NOMO-1 treated with DMSO at 0.1 percent for 48 hours (cell line): ENCODE data around the gene ICAM4.

ENCODE experiments used
- DNase-seq: peaks from one replicate; lab custom pipeline; 2025; ENCODE audit not compliant: unreplicated experiment; lab: John Stamatoyannopoulos, UW

ICAM4 gene

DNA sequence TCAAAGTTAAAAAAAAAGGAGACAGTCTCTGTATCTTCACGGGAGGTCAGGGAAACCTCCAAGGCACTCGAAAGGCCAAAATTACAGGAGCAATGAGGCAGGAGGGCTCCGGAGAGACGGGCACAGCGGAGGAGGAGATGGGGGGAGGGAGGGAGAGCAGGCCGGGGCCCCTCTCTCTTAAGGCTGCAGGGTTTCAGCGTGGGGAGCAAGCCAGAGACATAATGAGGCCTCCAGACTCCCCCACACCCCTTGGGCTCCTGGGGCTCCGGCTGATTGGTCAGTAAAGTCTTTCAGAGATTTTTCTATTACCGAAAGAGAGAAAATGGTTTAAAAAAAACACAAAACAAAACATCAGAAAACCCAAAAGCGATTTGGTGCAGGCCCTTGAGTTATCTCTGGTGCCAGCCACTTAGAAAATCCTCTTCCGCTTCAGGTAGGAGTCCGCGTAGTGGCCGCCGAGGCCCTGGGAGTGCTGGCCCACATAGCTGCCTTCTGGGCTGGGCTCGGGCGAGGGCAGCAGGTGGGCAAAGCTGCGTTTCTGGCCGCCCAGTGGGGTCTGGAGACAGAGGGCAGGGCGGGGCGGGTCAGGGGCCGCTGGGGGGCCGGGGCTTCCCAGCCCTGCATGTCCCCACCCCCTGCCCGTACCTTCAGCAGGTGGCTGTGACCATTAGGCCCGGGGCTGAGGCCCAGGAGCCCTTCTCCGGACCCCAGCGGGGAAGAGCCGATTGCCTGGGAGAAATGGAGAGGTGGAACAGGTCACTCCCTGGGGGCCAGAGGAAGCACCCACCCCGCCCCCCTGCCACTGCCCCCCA, 30.5 kb downstream of the ICAM4 start:
- DNase-seq = no peak

DNA sequence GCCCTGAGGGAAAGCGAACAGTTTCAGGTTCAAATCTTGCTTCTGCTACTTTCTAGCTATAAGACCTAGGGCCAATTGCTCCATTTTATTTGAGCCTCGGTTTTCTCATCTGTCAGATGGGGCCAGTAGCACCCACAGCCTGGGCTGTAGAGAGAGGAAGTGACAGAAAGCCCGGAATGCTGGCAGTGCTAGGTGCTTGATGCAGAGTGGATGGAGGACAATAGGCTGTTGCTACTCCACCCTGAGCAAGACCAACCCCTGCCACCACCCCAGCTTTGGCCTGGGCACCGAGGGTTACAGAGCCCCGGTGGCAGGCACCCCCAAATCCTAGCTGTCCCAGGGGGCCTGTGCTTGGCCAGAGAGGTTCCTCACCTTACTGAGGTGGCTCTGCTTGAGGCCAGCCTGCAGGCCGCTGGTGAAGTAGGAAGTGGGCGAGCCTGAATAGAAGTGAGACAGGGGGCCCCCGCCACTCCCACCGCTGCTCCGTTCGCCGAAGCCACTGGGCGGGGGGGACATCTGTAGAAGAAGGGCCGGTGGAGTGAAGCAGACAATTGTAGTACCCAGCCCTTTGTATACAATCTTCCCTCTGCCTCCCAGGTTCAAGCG, 31.2 kb downstream of the ICAM4 start:
- DNase-seq = no peak

- no peak for DNase-seq
These were observed 32.3 kb downstream of the ICAM4 start for GRCh38 chr19:10318807-10319682.

DNA sequence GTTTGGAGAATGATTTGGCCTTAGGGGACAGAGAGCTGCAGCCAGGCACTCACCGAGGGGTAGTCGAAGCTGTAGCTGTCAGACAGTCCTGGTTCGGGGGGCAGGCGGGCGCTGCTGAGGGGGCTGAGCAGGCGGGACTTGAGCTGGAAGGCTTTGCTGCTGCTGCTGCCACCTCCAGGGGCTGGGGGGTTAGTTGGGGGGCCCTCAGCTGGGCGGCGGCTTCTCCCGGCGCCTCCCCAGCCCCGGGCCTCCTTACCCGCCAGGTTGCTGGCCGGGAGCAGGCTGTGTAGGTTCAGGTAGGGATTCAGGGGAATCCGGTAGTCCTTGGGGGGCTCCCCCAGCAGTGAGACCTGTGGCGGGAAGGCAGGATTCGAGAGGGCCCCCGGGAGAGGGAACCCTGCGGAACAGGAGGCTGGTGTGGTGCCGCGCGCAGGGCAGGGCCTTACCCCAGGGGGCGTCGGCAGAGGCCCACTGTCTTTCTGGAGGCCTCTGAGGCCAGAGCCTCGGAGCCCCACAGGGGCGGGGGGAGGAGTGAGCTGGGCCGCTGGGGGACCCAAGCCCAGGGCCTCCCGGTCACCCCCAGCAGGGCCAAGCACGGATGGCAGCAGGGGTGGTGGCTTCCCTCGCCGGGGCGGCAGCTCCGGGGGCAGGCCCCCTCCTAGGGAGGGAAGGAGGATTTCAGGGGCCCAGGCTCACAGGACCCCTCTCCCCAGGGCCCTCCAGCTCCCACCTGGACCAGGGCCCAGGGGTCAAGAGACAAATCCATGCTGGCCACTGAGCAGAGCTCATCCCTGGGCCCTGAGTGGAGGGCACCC, 34.1 kb downstream of the ICAM4 start:
- DNase-seq = no peak

- DNase-seq = no peak
These were observed 34.7 kb downstream of the ICAM4 start for GRCh38 chr19:10321417-10321797.

DNA sequence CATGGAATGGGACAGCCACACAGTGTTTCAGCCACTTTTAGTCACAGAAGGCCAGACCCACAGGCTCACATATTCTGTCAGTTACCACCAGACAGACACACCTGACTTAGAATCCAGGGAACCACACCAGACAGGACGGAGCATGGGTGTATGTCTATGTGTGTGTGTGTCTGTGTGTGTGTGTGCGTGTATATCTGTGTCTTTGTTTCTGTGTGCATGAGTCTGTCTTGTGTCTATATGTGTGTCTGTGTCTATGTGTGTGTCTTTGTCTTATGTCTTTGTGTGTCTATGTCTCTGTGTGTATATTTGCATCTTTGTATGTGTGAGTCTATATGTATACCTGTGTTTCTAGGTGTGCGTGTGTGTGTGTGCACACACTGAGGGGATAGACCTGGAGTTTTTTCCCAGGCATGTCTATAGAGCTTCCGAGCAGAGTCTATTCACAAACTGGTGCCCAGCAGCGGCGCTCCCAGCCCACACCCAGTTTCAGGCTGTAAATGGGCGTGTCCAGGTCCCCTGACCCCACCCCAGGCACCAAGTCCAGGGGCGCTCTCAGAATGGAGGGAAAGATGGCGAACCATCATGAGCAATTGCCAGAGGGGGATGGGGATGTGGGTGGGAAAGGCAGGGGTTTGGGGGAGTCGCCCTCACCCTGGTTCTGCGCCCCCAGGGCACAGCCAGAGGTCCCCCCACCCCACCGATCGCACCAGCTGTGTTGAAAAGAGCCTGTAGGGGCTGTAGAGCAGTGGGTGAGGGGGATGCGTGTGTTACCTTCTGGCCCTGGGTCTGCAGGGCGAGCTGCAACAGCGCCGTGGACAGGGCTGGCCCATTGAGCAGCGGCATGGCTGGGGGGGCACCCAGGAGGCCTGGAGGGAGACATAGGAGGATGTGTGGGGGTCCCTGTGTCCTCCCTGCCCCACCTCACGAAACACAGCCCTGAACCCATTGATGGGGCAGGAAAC, 35.4 kb downstream of the ICAM4 start:
- DNase-seq = no peak

GRCh38 chr19:10325732-10326131, 39.0 kb downstream of the ICAM4 start:
- DNase-seq = no peak

- DNase-seq = no peak
These were observed 41.0 kb downstream of the ICAM4 start for GRCh38 chr19:10327793-10328192.

- DNase-seq = no peak
These were observed 42.0 kb downstream of the ICAM4 start for GRCh38 chr19:10328558-10329429.

GRCh38 chr19:10329555-10329954, 42.8 kb downstream of the ICAM4 start:
- DNase-seq = no peak

- DNase-seq = no peak
These were observed 45.6 kb downstream of the ICAM4 start for GRCh38 chr19:10332158-10332964.

DNA sequence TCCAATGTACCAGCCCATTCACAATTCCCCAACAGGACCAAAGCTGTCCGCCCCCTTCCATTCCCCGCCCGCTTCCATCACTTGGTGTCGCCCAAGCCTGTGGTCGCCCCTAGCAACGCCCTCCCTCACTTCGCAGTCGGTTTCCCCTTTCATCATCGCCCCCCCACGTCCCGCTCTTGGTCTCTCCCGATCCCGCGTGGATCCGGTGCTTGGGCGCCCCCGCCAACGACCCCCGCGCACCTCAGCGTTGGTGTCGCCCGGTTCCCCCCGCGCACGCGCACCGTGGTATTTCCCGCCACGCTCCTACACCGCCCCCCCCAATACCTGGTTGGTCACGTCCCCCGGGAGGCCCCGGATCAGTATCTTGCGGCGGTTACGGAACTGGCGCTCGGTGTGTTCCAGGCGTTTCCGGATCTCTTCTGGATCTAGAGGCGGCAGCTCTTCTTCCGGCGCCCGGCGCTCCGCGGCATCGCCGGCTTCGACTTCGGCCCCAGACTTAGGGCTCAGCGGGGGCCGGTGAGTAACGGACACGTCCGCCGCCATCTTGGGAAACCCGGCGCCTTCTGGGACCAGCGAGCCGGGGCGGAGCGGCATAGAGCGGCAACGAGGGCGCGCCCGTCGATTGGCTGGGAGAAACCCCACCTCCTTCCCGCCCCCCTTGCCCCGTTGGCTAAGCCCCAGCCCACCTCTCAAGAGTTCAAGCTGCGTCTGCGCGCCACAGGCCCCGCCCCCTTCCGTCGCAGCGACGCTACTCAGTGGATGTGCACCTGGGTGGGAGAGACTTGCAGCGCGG, 46.4 kb downstream of the ICAM4 start, which contains the start of gene RAVER1:
RAVER1 (minus strand) TSS at position 565 of the 793 bp plus-strand sequence; CDS start at position 543, 22 bp downstream.
- DNase-seq = peak; percentile 95

GRCh38 chr19:10333758-10334587, 47.2 kb downstream of the ICAM4 start:
- no peak for DNase-seq

- DNase-seq = peak; percentile 86
These were observed 48.0 kb downstream of the ICAM4 start for GRCh38 chr19:10334588-10335351.

DNA sequence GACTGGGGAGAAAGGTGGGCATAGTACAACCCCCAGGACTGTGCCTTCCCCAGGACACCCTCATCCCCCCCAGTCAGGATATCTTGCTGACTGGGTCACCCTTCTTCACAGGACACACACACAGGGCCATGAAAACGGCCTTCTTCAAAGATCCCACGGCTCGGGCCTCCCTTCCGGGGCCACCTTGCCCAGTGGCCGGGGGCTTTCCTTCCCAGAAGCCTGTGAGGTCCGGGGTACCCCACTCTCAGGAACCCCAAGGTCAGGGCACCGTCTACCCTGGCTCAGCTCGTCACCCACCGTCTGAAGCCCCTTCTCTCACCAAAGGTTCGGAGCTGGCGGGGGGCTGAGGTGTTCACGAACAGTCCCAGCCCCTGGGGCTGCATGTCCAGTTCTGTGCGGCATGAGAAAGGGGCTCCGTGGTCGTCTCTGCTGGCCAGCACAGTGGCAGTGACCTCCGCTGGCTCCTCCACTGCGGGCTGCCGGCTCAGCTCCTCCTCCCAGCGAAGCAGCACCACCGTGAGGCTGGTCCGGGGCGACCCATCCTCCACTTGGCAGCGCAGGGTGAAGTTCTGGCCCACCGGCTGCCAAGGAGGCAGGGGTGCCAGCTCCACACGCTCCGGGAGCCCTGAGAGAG, 48.7 kb downstream of the ICAM4 start:
- no peak for DNase-seq
